ENCODE results near the gene TRMT1. TPM values are rescaled to one million over a fixed set of nuclear protein-coding genes. Genes with fewer than 3 reads are reported as not detected.

The TRMT1 gene
- polyA plus RNA-seq, 3 donors, result 14.5 to 94.7 (median 14.5) TPM

GRCh38 chr19:13095393-13095784 is 21.2 kb downstream of the TRMT1 start:
- DNase-seq, result no peak
- peaks cover 35% of the 10 kb centered on the region for H3K4me1 Mint-ChIP-seq
- 0% methylated on average over 15 of the region's 25 CpGs for WGBS (ENCODE audit: insufficient coverage)
- H3K79me2 ChIP-seq (ENCODE audit: insufficient read depth, low read length), result peaks cover 38% of the 10 kb centered on the region
- peak overlapping the region; percentile 87 to 96 for H3K4me3 Mint-ChIP-seq
- H4K20me1 ChIP-seq (ENCODE audit: insufficient read depth, low read length), result peaks cover 4% of the 10 kb centered on the region
- H3K27ac Mint-ChIP-seq, result peak overlapping the region in 5 of 7 donors; percentile 7 to 95 (median 83)
- H3K27me3 ChIP-seq (ENCODE audit: control insufficient read depth in 2 of 2, insufficient read depth in 2 of 2, low read length in 2 of 2), result no peaks in the 10 kb centered on the region
- H3K36me3 ChIP-seq (replicated peaks in 1 of 2; ENCODE audit: control insufficient read depth in 1 of 2, insufficient read depth in 2 of 2, low read length in 2 of 2), result peaks cover 3 to 7% of the 10 kb centered on the region in 2 donors
- H3K9me3 Mint-ChIP-seq, result no peaks in the 10 kb centered on the region
- H3K9me3 ChIP-seq (replicated peaks in 1 of 2; ENCODE audit: control insufficient read depth in 1 of 2, insufficient read depth in 1 of 2, low read length in 2 of 2), result no peaks in the 10 kb centered on the region
- intact Hi-C loops (cut with micrococcal nuclease), result loop anchor here in 1 of 2 donors (2.0 to 10.0 kb wide), 2 partner anchors 119 to 301 kb away; partner anchors contain the start of gene JUNB
- peaks cover 5 to 6% of the 10 kb centered on the region in 2 donors for H3K36me3 Mint-ChIP-seq
- TF ChIP-seq, protein P1, sequence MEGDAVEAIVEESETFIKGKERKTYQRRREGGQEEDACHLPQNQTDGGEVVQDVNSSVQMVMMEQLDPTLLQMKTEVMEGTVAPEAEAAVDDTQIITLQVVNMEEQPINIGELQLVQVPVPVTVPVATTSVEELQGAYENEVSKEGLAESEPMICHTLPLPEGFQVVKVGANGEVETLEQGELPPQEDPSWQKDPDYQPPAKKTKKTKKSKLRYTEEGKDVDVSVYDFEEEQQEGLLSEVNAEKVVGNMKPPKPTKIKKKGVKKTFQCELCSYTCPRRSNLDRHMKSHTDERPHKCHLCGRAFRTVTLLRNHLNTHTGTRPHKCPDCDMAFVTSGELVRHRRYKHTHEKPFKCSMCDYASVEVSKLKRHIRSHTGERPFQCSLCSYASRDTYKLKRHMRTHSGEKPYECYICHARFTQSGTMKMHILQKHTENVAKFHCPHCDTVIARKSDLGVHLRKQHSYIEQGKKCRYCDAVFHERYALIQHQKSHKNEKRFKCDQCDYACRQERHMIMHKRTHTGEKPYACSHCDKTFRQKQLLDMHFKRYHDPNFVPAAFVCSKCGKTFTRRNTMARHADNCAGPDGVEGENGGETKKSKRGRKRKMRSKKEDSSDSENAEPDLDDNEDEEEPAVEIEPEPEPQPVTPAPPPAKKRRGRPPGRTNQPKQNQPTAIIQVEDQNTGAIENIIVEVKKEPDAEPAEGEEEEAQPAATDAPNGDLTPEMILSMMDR (IDR thresholded peaks at IDR 0.05), result no peak
- peak overlapping the region; percentile 50 to 84 (median 50) for H3K4me3 ChIP-seq (replicated peaks in 1 of 3; ENCODE audit: low read depth in 2 of 3, low read length in 3 of 3)
- peaks cover 1 to 5% (median 1%) of the 10 kb centered on the region in 3 donors for H3K27me3 Mint-ChIP-seq (ENCODE audit: low read depth in 3 of 3)
- peak overlapping the region; percentile 100 for H3K4me2 ChIP-seq (replicated peaks; ENCODE audit: extremely low read depth, low read length, poor library complexity, severe bottlenecking)
- H2AFZ ChIP-seq (ENCODE audit: insufficient read depth, low read depth, low read length, poor library complexity, severe bottlenecking), result peak overlapping the region; percentile 72
- H3K27ac ChIP-seq (ENCODE audit: low read depth in 1 of 2, low read length in 2 of 2), result peak overlapping the region; percentile 66 to 98
- peaks cover 42 to 57% of the 10 kb centered on the region in 2 donors for H3K4me1 ChIP-seq (ENCODE audit: control insufficient read depth in 1 of 2, insufficient read depth in 2 of 2, low read length in 2 of 2)
- peak overlapping the region; percentile 86 for H3K9ac ChIP-seq (ENCODE audit: insufficient read depth, low read length, poor library complexity, severe bottlenecking)

- Histone ChIP-seq H4K20me1 (ENCODE audit: insufficient read depth, low read length) (no peaks in the 10 kb centered on the region), H2AFZ (ENCODE audit: insufficient read depth, low read depth, low read length, poor library complexity, severe bottlenecking) (peak overlapping the region; percentile 72), H3K4me2 (replicated peaks; ENCODE audit: extremely low read depth, low read length, poor library complexity, severe bottlenecking) (peak overlapping the region; percentile 100), H3K4me3 (replicated peaks in 1 of 3; ENCODE audit: low read depth in 2 of 3, low read length in 3 of 3) (peak overlapping the region; percentile 50 to 84 (median 50)), H3K9ac (ENCODE audit: insufficient read depth, low read length, poor library complexity, severe bottlenecking) (peak overlapping the region; percentile 86), H3K79me2 (ENCODE audit: insufficient read depth, low read length) (peaks cover 33% of the 10 kb centered on the region), H3K27ac (ENCODE audit: low read depth in 1 of 2, low read length in 2 of 2) (peak overlapping the region; percentile 66 to 98), H3K4me1 (ENCODE audit: control insufficient read depth in 1 of 2, insufficient read depth in 2 of 2, low read length in 2 of 2) (peaks cover 37 to 52% of the 10 kb centered on the region in 2 donors), H3K9me3 (replicated peaks in 1 of 2; ENCODE audit: control insufficient read depth in 1 of 2, insufficient read depth in 1 of 2, low read length in 2 of 2) (no peaks in the 10 kb centered on the region), H3K27me3 (ENCODE audit: control insufficient read depth in 2 of 2, insufficient read depth in 2 of 2, low read length in 2 of 2) (no peaks in the 10 kb centered on the region), H3K36me3 (replicated peaks in 1 of 2; ENCODE audit: control insufficient read depth in 1 of 2, insufficient read depth in 2 of 2, low read length in 2 of 2) (peaks cover 0 to 2% of the 10 kb centered on the region in 2 donors)
- Mint-ChIP-seq H3K4me3 (peak overlapping the region; percentile 87 to 96), H3K4me1 (peaks cover 30% of the 10 kb centered on the region), H3K27ac (peak overlapping the region; percentile 76 to 90 (median 83)), H3K27me3 (ENCODE audit: low read depth in 3 of 3) (peaks cover 0 to 5% (median 3%) of the 10 kb centered on the region in 3 donors), H3K36me3 (peaks cover under 1 to 1% of the 10 kb centered on the region in 2 donors), H3K9me3 (no peaks in the 10 kb centered on the region)
- TF ChIP-seq, protein P1 (IDR thresholded peaks at IDR 0.05), result no peak
- intact Hi-C loops (cut with micrococcal nuclease), result loop anchor here in 1 of 2 donors (2.0 to 10.0 kb wide), 2 partner anchors 118 to 300 kb away; partner anchors contain the start of gene JUNB
- DNase-seq, result peak in 1 of 3 donors; percentile 42
- 15% methylated on average over 10 of the region's 16 CpGs for WGBS (ENCODE audit: insufficient coverage)
These were observed 21.7 kb downstream of the TRMT1 start for GRCh38 chr19:13094771-13095392.

Data from CD14-positive monocyte (primary cell).